Endothelial cell of umbilical vein (primary cell): Measurements from ENCODE around the gene TAS2R8.

Source experiments
- MYC ChIP-seq: IDR thresholded peaks from one replicate; pipeline ENCODE4 v1.6.1; 2011; ENCODE audit warnings: mild to moderate bottlenecking, low read depth, low read length
- TF ChIP-seq, protein P1 (sequence below), 2 donors: IDR thresholded peaks; 1 replicate in 1 of 2; 2 replicates in 1 of 2; pipeline ENCODE4 v1.5.1; 2011; ENCODE audit warnings: low read length in 2 of 2, mild to moderate bottlenecking in 2 of 2, moderate library complexity in 2 of 2, control low read depth in 1 of 2, inconsistent platforms in 1 of 2, low read depth in 1 of 2; ENCODE audit not compliant: insufficient read depth in 1 of 2; ENCODE audit errors: extremely low read depth in 1 of 2

- TF ChIP-seq, protein P1, sequence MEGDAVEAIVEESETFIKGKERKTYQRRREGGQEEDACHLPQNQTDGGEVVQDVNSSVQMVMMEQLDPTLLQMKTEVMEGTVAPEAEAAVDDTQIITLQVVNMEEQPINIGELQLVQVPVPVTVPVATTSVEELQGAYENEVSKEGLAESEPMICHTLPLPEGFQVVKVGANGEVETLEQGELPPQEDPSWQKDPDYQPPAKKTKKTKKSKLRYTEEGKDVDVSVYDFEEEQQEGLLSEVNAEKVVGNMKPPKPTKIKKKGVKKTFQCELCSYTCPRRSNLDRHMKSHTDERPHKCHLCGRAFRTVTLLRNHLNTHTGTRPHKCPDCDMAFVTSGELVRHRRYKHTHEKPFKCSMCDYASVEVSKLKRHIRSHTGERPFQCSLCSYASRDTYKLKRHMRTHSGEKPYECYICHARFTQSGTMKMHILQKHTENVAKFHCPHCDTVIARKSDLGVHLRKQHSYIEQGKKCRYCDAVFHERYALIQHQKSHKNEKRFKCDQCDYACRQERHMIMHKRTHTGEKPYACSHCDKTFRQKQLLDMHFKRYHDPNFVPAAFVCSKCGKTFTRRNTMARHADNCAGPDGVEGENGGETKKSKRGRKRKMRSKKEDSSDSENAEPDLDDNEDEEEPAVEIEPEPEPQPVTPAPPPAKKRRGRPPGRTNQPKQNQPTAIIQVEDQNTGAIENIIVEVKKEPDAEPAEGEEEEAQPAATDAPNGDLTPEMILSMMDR (IDR thresholded peaks at IDR 0.05; ENCODE audit: extremely low read depth in 1 of 2, insufficient read depth in 1 of 2, low read depth in 1 of 2, low read length in 2 of 2): no peak
- no peak for TF ChIP-seq MYC
Measured at GRCh38 chr12:10756194-10756593, 50.9 kb downstream of the TAS2R8 start.
